Transverse colon (tissue), 4 donors: ENCODE data around the gene RMND5A.

Experiments used
- CTCF ChIP-seq, 5 experiments: fragments of 200-600 bp in 3 of 5; fragments of 450-650 bp in 2 of 5; sonication (generic) in 3 of 5; IDR thresholded peaks; 1 replicate in 2 of 5; 2 replicates in 3 of 5; pipeline ENCODE4 v1.5.1; 2016 to 2017; ENCODE audit warnings: antibody characterized with exemption in 5 of 5, inconsistent platforms in 3 of 5, mild to moderate bottlenecking in 2 of 5, moderate library complexity in 1 of 5
- EP300 ChIP-seq: sonication (generic); formaldehyde crosslinking; IDR thresholded peaks from one replicate; pipeline ENCODE4 v1.6.1; 2017; ENCODE audit warnings: antibody characterized with exemption, low read depth
- POLR2A ChIP-seq: fragments of 450-650 bp; IDR thresholded peaks from one replicate; pipeline ENCODE4 v1.6.1; 2016; ENCODE audit warnings: antibody characterized with exemption, mild to moderate bottlenecking, moderate library complexity
- POLR2AphosphoS5 ChIP-seq, 3 donors: sonication (generic); formaldehyde crosslinking; IDR thresholded peaks; one replicate each; pipeline ENCODE4 v1.6.1; 2016; ENCODE audit warnings: antibody characterized with exemption in 3 of 3

DNA sequence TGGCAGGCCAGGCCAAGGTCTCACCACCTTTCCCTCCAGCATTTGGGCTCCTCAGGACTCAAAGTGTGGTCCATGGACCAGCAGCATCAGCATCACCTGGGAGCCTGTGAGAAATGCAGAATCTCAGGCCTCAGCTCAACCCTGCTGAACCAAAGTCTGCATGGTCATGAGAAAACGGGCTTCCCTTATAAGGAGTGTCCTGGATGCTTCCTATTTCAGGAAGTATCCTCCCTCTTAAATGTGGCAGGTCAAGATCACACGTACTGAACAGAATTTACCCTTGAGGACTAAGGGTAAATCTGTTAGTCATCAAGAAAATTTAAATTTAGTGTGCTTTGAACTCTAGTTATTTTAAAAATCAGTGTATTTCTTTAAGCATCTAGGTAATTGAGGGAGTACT, 58.9 kb downstream of the RMND5A start:
- TF ChIP-seq CTCF (IDR thresholded peaks at IDR 0.05) (no peak), POLR2AphosphoS5 (IDR thresholded peaks at IDR 0.05) (no peak), POLR2A (no peak), EP300 (no peak)
